ENCODE data around the gene SPATA46. TPM values are rescaled to one million over a fixed set of nuclear protein-coding genes. Genes with fewer than 3 reads are reported as not detected.

Gene SPATA46
- total and polyA plus RNA-seq, 2 experiments from 2014 or later = not detected

DNA sequence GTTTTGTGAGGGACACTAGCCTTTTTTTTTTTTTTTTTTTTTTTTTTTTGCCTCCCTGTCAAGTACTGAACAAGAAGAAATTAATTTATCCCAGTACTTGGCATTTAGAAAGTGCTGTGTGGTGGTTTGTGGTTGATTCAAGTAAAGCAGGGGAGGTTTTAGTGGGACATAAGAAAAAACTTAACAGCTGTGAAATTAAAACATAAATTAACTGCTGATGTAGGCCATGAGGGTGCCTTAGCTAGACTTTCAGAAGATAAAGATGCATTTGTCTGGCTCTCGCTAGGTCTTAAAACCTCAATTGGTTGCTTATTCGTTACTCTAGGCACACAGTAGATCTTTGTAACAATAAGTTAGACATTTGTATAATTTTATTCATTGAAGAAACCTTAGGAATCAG, 52.3 kb downstream of the SPATA46 start:
- no peak overlapping the region for H3K4me2 ChIP-seq
- H3K79me2 ChIP-seq = no peaks in the 10 kb centered on the region
- H3K27me3 ChIP-seq = no peaks in the 10 kb centered on the region
- H3K36me3 ChIP-seq (replicated peaks; ENCODE audit: insufficient read depth, low read depth) = no peaks in the 10 kb centered on the region
- no peaks in the 10 kb centered on the region for H3K9me2 ChIP-seq (replicated peaks; ENCODE audit: insufficient read depth)
- H3K27ac ChIP-seq = no peak overlapping the region
- no peak overlapping the region for H2AFZ ChIP-seq
- 85% methylated on average over 2 of the region's 2 CpGs for WGBS (ENCODE audit: low lambda C conversion rate, missing lambda C conversion rate)
- H3K4me1 ChIP-seq (ENCODE audit: insufficient read depth) = no peaks in the 10 kb centered on the region
- no peak overlapping the region for H3K4me3 ChIP-seq
- no peaks in the 10 kb centered on the region for H3K9me3 ChIP-seq (ENCODE audit: low read depth)
- DNase-seq (ENCODE audit: low spot score) = no peak
- TF ChIP-seq EZH2 (IDR thresholded peaks at IDR 0.05; ENCODE audit: borderline replicate concordance) (no peak), EZH2phosphoT487 (IDR thresholded peaks at IDR 0.05; ENCODE audit: low read depth, severe bottlenecking, unreplicated experiment) (no peak)
- TF ChIP-seq, protein P1, sequence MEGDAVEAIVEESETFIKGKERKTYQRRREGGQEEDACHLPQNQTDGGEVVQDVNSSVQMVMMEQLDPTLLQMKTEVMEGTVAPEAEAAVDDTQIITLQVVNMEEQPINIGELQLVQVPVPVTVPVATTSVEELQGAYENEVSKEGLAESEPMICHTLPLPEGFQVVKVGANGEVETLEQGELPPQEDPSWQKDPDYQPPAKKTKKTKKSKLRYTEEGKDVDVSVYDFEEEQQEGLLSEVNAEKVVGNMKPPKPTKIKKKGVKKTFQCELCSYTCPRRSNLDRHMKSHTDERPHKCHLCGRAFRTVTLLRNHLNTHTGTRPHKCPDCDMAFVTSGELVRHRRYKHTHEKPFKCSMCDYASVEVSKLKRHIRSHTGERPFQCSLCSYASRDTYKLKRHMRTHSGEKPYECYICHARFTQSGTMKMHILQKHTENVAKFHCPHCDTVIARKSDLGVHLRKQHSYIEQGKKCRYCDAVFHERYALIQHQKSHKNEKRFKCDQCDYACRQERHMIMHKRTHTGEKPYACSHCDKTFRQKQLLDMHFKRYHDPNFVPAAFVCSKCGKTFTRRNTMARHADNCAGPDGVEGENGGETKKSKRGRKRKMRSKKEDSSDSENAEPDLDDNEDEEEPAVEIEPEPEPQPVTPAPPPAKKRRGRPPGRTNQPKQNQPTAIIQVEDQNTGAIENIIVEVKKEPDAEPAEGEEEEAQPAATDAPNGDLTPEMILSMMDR (IDR thresholded peaks at IDR 0.05; ENCODE audit: poor library complexity) = no peak
- H4K20me1 ChIP-seq (ENCODE audit: insufficient read depth, poor library complexity, severe bottlenecking) = no peaks in the 10 kb centered on the region

MicroRNAs within 50 kb of the gene (microRNA counts, 767-probe panel; counts per million panel counts)
- microRNA hsa-miR-556-3p = not detected
- not detected for microRNA hsa-miR-556-5p

Small RNAs within 50 kb of the gene (microRNA-seq; reads per million reads assigned to microRNA genes)
- gene MIR556 = 10.3 reads per million, percentile 24 among the genes with 10 or more reads in this experiment

Small RNAs within 50 kb of the gene (small RNA-seq; reads per million reads assigned to genes)
- gene MIR556 = 0.09 reads per million
- gene RNA5SP61 = not detected

Other genes starting within 250 kb of the SPATA46 start
- gene C1orf226, start 4.9 kb upstream of the SPATA46 start, total RNA-seq = 2.7 and 6.6 TPM in 2 replicates
- 2.8 and 4.8 TPM in 2 replicates for gene C1orf226, start 4.9 kb upstream of the SPATA46 start, polyA plus RNA-seq
- gene SH2D1B, start 35.3 kb upstream of the SPATA46 start, total RNA-seq = not detected in 2 replicates
- gene SH2D1B, start 35.3 kb upstream of the SPATA46 start, polyA plus RNA-seq = not detected in 2 replicates
- gene UHMK1, start 121.0 kb upstream of the SPATA46 start, total RNA-seq = 54.6 and 55.4 TPM in 2 replicates
- gene UHMK1, start 121.0 kb upstream of the SPATA46 start, polyA plus RNA-seq = 8.0 and 11.3 TPM in 2 replicates
- 59.3 and 65.2 TPM in 2 replicates for gene UAP1, start 184.9 kb upstream of the SPATA46 start, total RNA-seq
- gene UAP1, start 184.9 kb upstream of the SPATA46 start, polyA plus RNA-seq = 52.3 and 57.4 TPM in 2 replicates

Data from hepatocyte (in vitro differentiated cells).